Measurements from ENCODE around the gene NAALADL2. TPM values are rescaled to one million over a fixed set of nuclear protein-coding genes. Genes with fewer than 3 reads are reported as not detected.

NAALADL2 gene
- total and polyA plus RNA-seq, 2 of the 8 experiments (the other 6 are each of a cell fraction or from before 2014, with no cell fraction given), result 0.12 to 0.22 TPM

DNA sequence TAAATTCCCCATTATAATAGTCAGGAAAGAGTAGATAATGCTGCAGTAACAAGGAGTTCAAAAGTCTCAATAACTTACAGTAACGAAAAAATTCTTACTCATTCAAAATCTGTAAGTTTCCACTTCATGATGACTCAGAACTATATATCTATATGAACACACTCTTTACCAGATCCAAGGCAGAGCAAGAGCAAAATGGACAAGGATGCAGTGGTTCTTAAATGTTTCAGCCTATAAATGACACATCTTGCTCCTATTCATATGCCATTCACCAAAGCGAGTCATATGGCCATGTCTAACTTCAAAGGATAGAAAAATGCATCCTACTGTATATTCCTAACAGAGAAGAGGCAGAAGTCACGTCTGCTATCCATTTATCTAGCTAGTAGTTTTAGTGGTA is 787.7 kb downstream of the NAALADL2 start:
- H2BK120ac ChIP-seq (replicated peaks; ENCODE audit: low read depth, low read length), result no peak overlapping the region
- no peak overlapping the region for H3K4me3 ChIP-seq (ENCODE audit: extremely low read depth in 1 of 4, insufficient read depth in 2 of 4, low read depth in 3 of 4, low read length in 4 of 4)
- H3K4me1 ChIP-seq (replicated peaks in 1 of 4; ENCODE audit: control insufficient read depth in 3 of 4, insufficient read depth in 4 of 4, low read length in 3 of 4), result no peaks in the 10 kb centered on the region
- H3K4me2 ChIP-seq (ENCODE audit: insufficient read depth in 1 of 2, low read depth in 2 of 2, low read length in 2 of 2), result no peak overlapping the region
- H3K79me2 ChIP-seq (ENCODE audit: control insufficient read depth in 1 of 2, insufficient read depth in 2 of 2, low read length in 2 of 2), result no peaks in the 10 kb centered on the region
- no peak overlapping the region for H3K23ac ChIP-seq (ENCODE audit: insufficient read length)
- no peak overlapping the region for H2BK20ac ChIP-seq (ENCODE audit: low read length)
- no peak overlapping the region for H2BK5ac ChIP-seq (ENCODE audit: low read depth, low read length)
- no peak overlapping the region for H2BK15ac ChIP-seq (ENCODE audit: low read length)
- no peak overlapping the region for H2BK12ac ChIP-seq (ENCODE audit: low read depth, low read length)
- H3K56ac ChIP-seq (replicated peaks; ENCODE audit: insufficient read length, low read depth, low read length), result no peak overlapping the region
- ChIA-PET POLR2A (ENCODE audit: partially characterized antibody) (no interaction called here), CTCF (ENCODE audit: partially characterized antibody) (no interaction called here)
- H3K9ac ChIP-seq (replicated peaks in 1 of 4; ENCODE audit: extremely low read depth in 1 of 4, low read depth in 3 of 4, low read length in 3 of 4), result no peak overlapping the region
- no peak overlapping the region for H2AFZ ChIP-seq (ENCODE audit: low read length)
- H4K5ac ChIP-seq (ENCODE audit: insufficient read length, low read depth, low read length), result no peak overlapping the region
- H3K23me2 ChIP-seq (ENCODE audit: low read depth, low read length), result no peaks in the 10 kb centered on the region
- H4K8ac ChIP-seq (ENCODE audit: extremely low read depth, insufficient read depth, low read length), result no peak overlapping the region
- 90% methylated on average over 3 of the region's 3 CpGs; no CpG with 5 or more reads in 1 of the 2 experiments for WGBS, 2 experiments (ENCODE audit: extremely low coverage in 1 of 2, insufficient coverage in 1 of 2, insufficient read length in 1 of 2, insufficient replicate concordance in 2 of 2, low coverage in 1 of 2, low lambda C conversion rate in 2 of 2, missing lambda C conversion rate in 1 of 2)
- TF ChIP-seq, protein P1, sequence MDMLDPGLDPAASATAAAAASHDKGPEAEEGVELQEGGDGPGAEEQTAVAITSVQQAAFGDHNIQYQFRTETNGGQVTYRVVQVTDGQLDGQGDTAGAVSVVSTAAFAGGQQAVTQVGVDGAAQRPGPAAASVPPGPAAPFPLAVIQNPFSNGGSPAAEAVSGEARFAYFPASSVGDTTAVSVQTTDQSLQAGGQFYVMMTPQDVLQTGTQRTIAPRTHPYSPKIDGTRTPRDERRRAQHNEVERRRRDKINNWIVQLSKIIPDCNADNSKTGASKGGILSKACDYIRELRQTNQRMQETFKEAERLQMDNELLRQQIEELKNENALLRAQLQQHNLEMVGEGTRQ (IDR thresholded peaks at IDR 0.05; ENCODE audit: low read length), result no peak
- no peak for TF ChIP-seq CHD1 (IDR thresholded peaks at IDR 0.05; ENCODE audit: low read depth, low read length)
- TF ChIP-seq KDM4A (IDR thresholded peaks at IDR 0.05; ENCODE audit: low read depth, low read length, severe bottlenecking), result no peak
- no peak for FAIRE-seq
- no peaks in the 10 kb centered on the region for H3K79me1 ChIP-seq (ENCODE audit: low read depth, low read length)
- H3K9me3 ChIP-seq (ENCODE audit: insufficient read depth in 2 of 2, low read depth in 1 of 2, low read length in 1 of 2), result no peaks in the 10 kb centered on the region
- no peak overlapping the region for H3K27ac ChIP-seq (ENCODE audit: low read depth, low read length)
- H3K18ac ChIP-seq (ENCODE audit: extremely low read depth, low read length), result no peak overlapping the region
- no peak overlapping the region for H3K14ac ChIP-seq (ENCODE audit: insufficient read length)
- no peaks in the 10 kb centered on the region for H3K36me3 ChIP-seq (ENCODE audit: control insufficient read depth in 2 of 4, insufficient read depth in 4 of 4, low read length in 3 of 4)
- H3K27me3 ChIP-seq (replicated peaks in 1 of 4; ENCODE audit: control insufficient read depth in 3 of 4, extremely low read depth in 1 of 4, insufficient read depth in 3 of 4, low read length in 3 of 4), result no peaks in the 10 kb centered on the region
- no peak overlapping the region for H3K4ac ChIP-seq (replicated peaks; ENCODE audit: insufficient read length, low read depth, low read length)
- no peaks in the 10 kb centered on the region for H4K20me1 ChIP-seq (replicated peaks in 1 of 2; ENCODE audit: control insufficient read depth in 1 of 2, insufficient read depth in 2 of 2, low read length in 2 of 2)
- H2AK5ac ChIP-seq (ENCODE audit: low read depth, low read length), result no peak overlapping the region
- no peak for DNase-seq (ENCODE audit: low read depth in 1 of 2, low spot score in 2 of 2)
- no peak overlapping the region for H4K91ac ChIP-seq (replicated peaks; ENCODE audit: insufficient read length, low read length)
